HL-60/S4 (cell line): ENCODE measurements around the gene ZSCAN31.
"Not testable (repeated sequence)": the region's sequence is repeated elsewhere in the genome, so short reads cannot be mapped to it uniquely, and the experiment has no call there.

Experiments used
- in situ Hi-C: fragments of 300-500 bp; cut with MboI; formaldehyde crosslinking; loops from 2 replicates; pipeline ENCODE4 v1.14.3; 2022; ENCODE audit warnings: low sequenced_read_pairs

The ZSCAN31 gene

DNA sequence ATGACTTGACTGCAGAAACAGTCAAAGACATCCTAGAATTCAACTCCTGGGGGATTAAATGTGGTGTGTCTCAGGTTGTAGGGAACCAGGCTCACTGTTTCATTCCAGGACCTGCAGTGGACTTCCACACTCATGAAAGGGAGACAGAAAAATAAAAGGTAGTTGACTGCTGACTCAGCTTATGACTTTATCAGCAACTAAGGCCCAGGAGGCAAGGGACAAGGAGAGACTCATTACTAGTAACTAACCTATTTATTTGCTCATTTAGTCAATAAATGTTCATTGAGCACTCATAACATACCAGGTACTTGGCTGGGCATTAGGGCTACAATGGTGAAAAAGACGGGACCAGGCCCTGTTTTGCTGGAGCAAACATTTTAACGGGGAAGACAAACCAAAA, 2.9 kb downstream of the ZSCAN31 start:
- in situ Hi-C loops: loop anchor here (25.0 kb wide), 1 partner anchor 446 kb away; a partner anchor contains a TSS

- in situ Hi-C loops: loop anchor here (25.0 kb wide), 1 partner anchor 443 kb away; a partner anchor contains a TSS
These were observed 5.9 kb downstream of the ZSCAN31 start for GRCh38 chr6:28330041-28330440.

GRCh38 chr6:28326371-28326948, 9.5 kb downstream of the ZSCAN31 start:
- in situ Hi-C loops: loop anchor here (25.0 kb wide), 1 partner anchor 439 kb away; a partner anchor contains a TSS

DNA sequence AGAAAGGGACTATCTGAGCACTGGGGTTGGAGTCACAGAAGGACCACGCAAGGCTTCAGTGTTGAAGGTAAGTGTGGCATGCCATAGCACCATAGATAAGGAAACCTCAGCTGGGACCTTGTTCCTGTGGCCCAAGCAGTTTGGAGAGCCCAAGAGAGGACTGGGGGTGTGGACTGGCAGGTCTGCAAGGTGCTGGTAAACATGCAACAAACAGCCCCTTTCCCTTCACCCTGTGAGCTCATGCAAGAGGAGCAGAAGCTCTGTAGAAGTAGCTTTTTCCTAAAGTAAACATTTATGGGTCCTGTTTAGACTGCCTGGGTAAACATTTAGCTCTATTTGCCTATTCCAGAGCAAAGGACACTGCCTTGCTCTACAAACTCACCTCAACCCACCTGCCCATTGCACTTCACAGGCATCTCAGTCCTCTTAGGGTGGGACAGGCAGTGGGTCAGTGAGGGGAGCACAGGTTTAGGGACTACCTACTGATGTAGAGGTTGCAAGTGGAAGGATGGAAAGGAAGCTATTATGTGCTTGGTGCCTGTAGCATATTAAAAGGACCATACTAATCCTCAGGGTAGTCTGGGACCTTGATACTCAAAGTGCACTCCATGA, 12.0 kb downstream of the ZSCAN31 start:
- in situ Hi-C loops: no loop called here

DNA sequence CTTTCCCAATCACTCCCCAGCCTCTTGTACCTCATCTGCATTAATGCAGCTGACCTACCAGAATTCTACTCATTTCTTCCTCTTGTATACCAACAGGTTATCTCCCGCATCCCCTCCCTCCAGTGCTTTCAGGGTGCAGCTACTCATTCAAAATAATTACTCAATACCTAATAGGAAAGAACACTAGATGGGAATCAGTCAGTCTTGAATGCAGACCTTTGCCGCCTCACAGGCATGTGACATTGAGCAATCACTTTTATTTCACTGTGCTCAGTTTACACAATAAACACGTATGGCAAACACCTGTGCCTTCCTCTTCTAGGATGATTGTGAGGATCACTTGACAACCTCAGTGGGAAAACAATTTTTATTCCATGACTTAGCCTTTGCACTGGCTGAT, 13.3 kb downstream of the ZSCAN31 start:
- in situ Hi-C loops: no loop called here

- in situ Hi-C loops: not testable (repeated sequence)
These were observed 18.1 kb downstream of the ZSCAN31 start for GRCh38 chr6:28317866-28318265.

DNA sequence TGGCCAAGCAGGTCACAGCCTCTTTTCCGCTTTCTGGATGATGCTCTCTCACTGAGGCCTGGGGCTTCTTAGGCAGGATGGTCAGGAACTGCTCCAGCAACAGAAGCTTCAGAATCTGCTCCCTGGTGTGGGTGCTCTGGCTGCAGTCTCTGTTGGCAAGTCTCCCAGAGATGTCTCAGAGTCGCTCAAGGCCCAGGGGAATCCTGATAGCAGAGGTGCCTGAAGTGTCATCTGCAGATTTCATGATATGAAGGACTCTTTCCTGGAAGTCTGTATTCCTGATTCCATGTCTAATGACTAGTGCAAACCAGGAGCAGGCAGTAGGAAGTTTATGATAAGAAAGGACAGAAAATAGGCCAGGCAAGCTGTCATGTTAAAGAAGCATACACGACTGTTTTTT, 20.3 kb downstream of the ZSCAN31 start:
- in situ Hi-C loops: no loop called here

DNA sequence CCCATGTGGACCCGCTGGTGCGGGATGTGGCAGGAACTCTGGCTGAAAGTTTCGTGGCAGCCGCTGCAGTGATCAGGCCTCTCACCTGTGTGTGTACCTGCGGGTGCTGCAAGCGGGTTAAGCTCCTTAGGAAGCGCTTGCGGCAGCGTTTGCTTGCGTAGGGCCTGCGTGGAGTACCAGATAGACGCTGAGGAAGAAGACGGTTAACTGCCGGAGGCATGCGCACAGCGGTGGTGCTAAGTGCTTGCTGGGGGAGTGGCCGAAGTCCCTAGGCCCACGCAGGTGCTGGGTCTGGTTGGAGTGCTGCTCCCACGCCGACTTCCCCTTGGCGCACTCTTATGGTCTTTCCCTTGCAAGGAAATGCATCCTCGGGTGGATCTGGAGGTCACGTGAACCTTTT, 23.0 kb downstream of the ZSCAN31 start:
- in situ Hi-C loops: no loop called here

DNA sequence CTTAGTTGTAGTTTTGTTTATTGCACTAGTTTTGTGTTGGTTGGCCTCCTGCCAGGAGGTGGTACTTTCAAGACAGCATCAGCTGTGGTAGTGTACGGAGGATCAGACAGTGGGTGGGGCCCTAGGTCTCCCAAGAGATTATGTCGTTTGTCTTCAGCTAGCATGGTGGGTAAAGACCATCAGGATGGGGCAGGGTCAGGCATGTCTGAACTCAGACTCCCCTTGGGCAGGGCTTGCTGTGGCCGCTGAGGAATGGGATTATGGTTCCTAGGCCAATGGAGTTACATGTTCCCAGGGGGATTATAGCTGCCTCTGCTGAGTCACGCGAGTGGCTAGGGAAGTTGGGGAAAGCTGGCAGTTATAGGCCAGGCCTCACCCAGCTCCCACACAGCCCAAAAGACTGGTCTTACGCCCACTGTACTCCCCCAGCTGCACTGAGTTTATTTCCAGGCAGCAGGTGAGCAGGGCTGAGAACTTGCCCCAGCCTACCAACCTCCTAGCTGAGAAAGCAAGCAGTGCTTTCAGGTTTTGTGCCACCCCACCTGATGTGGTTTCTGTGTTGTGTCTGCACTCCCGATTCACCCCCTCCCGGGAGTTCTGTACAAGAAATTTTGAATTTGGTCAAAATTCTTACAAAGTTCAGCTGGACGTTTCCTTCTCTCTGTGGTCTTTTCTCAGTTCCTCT, 24.7 kb downstream of the ZSCAN31 start:
- in situ Hi-C loops: no loop called here

GRCh38 chr6:28306363-28306762, 29.6 kb downstream of the ZSCAN31 start:
- in situ Hi-C loops: not testable (repeated sequence)

- in situ Hi-C loops: no loop called here
These were observed 32.4 kb downstream of the ZSCAN31 start for GRCh38 chr6:28303570-28303969.

DNA sequence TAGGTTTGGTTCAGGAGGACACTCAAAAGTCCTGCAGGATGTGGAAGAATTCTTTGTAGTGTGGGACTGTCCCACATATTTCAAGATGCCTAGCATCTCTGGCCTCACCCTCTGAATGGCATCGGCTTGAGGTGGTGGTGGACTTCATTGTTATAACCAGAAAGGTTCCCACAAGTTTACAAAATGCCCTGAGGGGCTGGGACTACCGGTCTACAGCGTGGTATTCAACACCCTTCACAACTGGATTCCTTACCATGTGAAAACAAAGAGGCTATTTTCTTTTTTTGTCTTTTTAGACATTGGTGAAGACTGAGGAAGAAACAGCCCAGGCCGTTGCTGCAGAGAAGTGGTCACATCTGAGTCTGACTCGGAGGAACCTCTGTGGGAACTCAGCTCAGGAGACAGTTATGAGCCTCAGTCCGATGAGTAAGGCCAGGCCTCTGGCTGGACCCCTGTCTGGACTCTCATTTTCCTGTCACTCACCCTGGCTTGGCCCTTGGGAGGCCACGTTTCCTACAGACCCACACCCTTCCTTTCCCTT, 39.4 kb downstream of the ZSCAN31 start:
- in situ Hi-C loops: no loop called here

DNA sequence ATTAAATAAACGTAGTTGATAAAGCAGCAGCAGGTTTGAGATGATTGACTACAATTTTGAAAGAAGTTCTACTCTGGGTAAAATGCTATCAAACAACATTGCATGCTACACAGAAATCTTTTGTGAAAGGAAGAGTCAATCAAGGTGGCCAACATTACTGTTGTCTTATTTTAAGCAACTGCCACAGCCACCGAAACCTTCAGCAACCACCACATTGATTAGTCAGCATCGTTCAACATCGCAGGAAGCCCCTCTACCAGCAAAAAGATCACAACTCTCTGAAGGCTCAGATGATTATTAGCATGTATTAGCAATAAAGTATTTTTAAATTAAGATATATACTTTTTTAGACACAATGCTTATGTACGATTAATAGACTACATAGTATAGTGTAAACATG, 40.6 kb downstream of the ZSCAN31 start:
- in situ Hi-C loops: no loop called here

DNA sequence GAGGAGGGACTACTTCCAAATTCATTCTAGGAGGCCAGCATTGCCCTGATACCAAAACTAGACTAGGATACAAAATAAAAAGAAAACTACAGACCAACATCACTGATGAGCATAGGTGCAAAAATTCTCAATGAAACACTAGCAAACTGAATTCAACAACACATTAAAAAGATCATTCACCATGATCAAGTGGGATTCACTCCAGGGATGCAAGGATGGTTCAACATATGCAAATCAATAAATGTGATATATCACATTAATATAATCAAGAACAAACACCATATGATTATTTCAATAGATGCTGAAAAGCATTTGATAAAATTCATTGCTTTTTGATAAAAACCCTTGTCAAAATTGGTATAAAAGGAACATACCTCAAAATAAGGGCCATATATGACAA, 44.4 kb downstream of the ZSCAN31 start:
- in situ Hi-C loops: no loop called here

- in situ Hi-C loops: no loop called here
These were observed 53.0 kb downstream of the ZSCAN31 start for GRCh38 chr6:28282926-28283325.

DNA sequence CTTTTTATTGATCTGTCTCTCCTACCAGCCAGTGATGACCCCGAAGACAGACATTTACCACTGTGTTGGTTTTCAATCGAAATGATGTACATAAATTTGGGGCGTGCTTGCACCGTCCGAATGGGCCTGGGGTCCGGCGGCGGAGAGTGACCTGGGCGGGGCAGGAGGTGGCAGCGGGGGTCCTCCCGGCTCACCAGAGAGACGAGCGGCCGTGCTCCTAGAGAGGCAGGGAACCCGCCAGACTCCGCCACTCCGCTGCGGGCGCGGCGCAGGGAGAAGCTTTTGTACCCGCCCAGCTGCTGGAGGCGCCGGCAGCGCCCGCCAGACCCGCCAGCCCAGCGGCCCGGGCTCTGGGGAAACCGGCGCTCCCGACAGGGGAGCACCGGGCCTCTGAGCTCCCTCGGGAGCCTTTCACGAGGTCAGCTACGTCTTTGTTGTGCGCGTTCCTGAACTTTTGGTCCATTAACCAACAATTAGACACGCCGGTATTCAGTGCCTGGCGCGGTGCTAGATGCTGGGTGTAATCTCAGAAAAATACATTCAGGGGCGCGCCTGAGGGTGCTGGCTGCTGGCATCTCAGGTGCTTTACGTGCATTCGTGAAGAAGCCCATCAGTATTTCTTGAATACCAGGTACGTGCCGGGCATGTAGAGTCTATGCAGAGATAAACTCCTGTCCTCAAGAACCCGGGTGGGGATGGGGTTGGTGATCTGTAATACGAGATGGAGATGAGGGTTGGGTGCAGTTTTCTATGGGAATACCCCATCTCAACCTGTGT, 54.5 kb downstream of the ZSCAN31 start, which contains the start of gene PGBD1:
Gene PGBD1 (plus strand): TSS at position 285 of the 777 bp plus-strand sequence. CDS start 2,242 bp downstream, outside the sequence.
- in situ Hi-C loops: no loop called here

GRCh38 chr6:28280595-28281287, 55.2 kb downstream of the ZSCAN31 start:
- in situ Hi-C loops: no loop called here

DNA sequence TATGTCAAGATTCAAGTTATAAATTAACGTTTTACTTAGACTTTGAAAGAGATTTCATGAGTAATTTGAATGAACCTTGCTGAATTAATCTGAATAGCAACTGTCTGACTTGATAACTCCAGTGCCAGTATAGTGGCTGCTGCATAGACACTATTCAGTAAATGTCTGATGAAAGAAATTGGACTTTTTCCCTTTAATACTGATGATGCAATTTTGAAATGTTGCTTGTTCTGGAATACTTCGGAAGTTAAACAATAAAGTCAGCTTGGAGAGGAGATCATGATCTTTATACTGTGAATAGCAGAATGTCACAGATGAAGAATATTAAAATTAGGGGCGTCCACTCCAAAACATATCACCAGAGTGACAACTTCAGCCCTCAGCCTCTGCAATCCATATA, 58.2 kb downstream of the ZSCAN31 start:
- in situ Hi-C loops: no loop called here

DNA sequence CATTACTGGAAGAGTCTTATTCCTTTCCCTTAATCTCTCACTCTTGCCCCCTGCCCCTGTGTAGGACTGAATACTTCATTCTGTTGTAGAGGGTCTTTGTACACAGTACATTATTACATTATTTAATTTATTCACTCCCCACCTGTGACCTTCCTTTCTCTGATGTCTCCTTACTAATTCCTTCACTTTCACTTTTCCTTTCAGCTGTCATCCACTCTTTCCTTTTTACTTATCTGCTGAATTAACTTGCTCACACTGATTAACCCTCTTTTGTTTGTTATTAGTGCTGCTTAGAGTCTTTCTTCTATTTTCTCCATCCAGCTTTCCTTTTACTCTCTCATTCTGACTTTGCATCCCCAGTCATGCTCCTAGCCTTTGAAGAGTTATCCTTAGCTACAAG, 61.1 kb downstream of the ZSCAN31 start:
- in situ Hi-C loops: no loop called here
